Measurements from ENCODE around the gene OLA1. TPM values are rescaled to one million over a fixed set of nuclear protein-coding genes. Genes with fewer than 3 reads are reported as not detected.

Gene OLA1
- total and polyA plus RNA-seq, 2 of the 4 experiments (the other 2 are of a cell fraction), result 54.7 to 71.2 TPM

DNA sequence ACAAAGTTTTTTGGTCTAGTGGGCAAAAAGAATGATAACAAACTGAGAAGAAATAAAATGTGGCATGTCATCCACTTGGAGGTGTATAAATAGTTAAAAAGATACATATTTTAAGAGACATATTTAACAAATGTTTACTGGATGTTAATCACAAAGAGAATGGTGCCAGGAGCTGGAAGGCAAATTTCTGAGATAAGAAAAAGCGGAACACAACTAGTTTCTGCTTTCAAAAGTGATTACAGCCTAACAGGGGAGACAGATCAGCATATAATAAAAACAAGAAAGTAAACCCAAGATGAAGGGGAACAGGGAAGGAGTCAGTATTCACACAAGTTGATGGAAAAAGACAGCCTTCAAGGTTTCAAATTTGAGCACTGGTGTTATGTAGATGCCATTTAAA, 91.3 kb downstream of the OLA1 start:
- peaks cover 5% of the 10 kb centered on the region for H3K4me1 ChIP-seq (ENCODE audit: control insufficient read depth, insufficient read depth, low read length)
- no peak overlapping the region for H3K14ac ChIP-seq (replicated peaks; ENCODE audit: low read depth, low read length)
- no CpG with 5 or more reads among the region's 1 CpG for WGBS, 2 experiments (ENCODE audit: extremely low coverage in 2 of 2, insufficient read length in 1 of 2)
- intact Hi-C loops (cut with micrococcal nuclease), result no loop called here
- H3K23ac ChIP-seq (ENCODE audit: low read depth, low read length), result no peak overlapping the region
- no peak overlapping the region for H3K4ac ChIP-seq (ENCODE audit: low read depth, low read length)
- H3K9me1 ChIP-seq (ENCODE audit: insufficient read depth, low read length), result peaks cover 8% of the 10 kb centered on the region; the same call in 1 of the 2 replicates
- no peak for DNase-seq
- H3K36me3 ChIP-seq (ENCODE audit: control insufficient read depth, insufficient read depth, low read length), result no peaks in the 10 kb centered on the region
- H2BK120ac ChIP-seq (ENCODE audit: low read depth, low read length), result no peak overlapping the region
- H2BK5ac ChIP-seq (ENCODE audit: low read depth, low read length, poor library complexity, severe bottlenecking), result no peak overlapping the region
- ChIA-PET CTCF (no interaction called here), POLR2A (ENCODE audit: unreplicated experiment) (interaction anchor here (0.6 kb wide), 1 partner anchor 24 kb away, joined by 5 read pairs; no protein-coding TSS in a partner anchor)
- no peak overlapping the region for H3K56ac ChIP-seq (ENCODE audit: extremely low read depth, insufficient read depth, low read length)
- ATAC-seq (ENCODE audit: low read depth), result no peak
- no peak overlapping the region for H3K18ac ChIP-seq (ENCODE audit: low read depth, low read length)
- no peaks in the 10 kb centered on the region for H3K27me3 ChIP-seq (ENCODE audit: control insufficient read depth, insufficient read depth, low read length)
- dilution Hi-C loops (cut with HindIII; ENCODE audit: low sequenced_read_pairs, unreplicated experiment), result no loop called here
- H3K79me1 ChIP-seq (ENCODE audit: low read depth in 1 of 2, low read length in 2 of 2), result peaks cover 10 to 11% of the 10 kb centered on the region in 2 experiments; a peak in 3 of 4 replicates
- no peak overlapping the region for H2AK9ac ChIP-seq (replicated peaks; ENCODE audit: low read depth, low read length, poor library complexity)
- H3K4me2 ChIP-seq (ENCODE audit: low read depth, low read length), result no peak overlapping the region
- no peak overlapping the region for H4K5ac ChIP-seq (ENCODE audit: low read depth, low read length)
- H4K91ac ChIP-seq (ENCODE audit: insufficient read depth, low read depth, low read length), result no peak overlapping the region
- no peak overlapping the region for H2BK20ac ChIP-seq (ENCODE audit: low read depth, low read length)
- H3K4me3 ChIP-seq (ENCODE audit: insufficient read depth, low read depth, low read length), result no peak overlapping the region
- peaks cover 9% of the 10 kb centered on the region for H4K20me1 ChIP-seq (ENCODE audit: insufficient read depth, low read length)
- H2BK15ac ChIP-seq (ENCODE audit: low read depth, low read length), result no peak overlapping the region
- H2AK5ac ChIP-seq (ENCODE audit: low read depth, low read length), result no peak overlapping the region
- no TSS peak for BruUV-seq (replicated peaks)
- H3K9me3 ChIP-seq (ENCODE audit: control insufficient read depth, insufficient read depth, low read length), result no peaks in the 10 kb centered on the region
- H3K9ac ChIP-seq (ENCODE audit: low read depth, low read length), result no peak overlapping the region
- in situ Hi-C loops (cut with MboI; ENCODE audit: low sequenced_read_pairs), result no loop called here
- H3K27ac ChIP-seq (ENCODE audit: insufficient read depth, low read length), result no peak overlapping the region
- H4K8ac ChIP-seq (ENCODE audit: low read depth in 2 of 2, low read length in 2 of 2), result no peak overlapping the region
- no peak overlapping the region for H2AFZ ChIP-seq (replicated peaks; ENCODE audit: low read length, poor library complexity)
- TF ChIP-seq CEBPB (IDR thresholded peaks at IDR 0.05; ENCODE audit: low read depth, low read length), result no peak
- no peak for TF ChIP-seq MAZ (IDR thresholded peaks at IDR 0.05; ENCODE audit: borderline replicate concordance, low read depth, low read length)

All from IMR-90 (cell line).